Mesothelial cell of epicardium (in vitro differentiated cells): ENCODE measurements around the gene LCA5. TPM values are rescaled to one million over a fixed set of nuclear protein-coding genes. Genes with fewer than 3 reads are reported as not detected.

Source experiments
- DNase-seq, 2 experiments: peaks; one replicate each; pipeline ENCODE4 v3.0.0; 2021; ENCODE audit warnings: low spot score in 2 of 2; ENCODE audit not compliant: unreplicated experiment in 2 of 2
- H3K27ac Mint-ChIP-seq: 2 replicates; pipeline ENCODE4 v1.8.0; 2021; ENCODE audit warnings: mixed read lengths
- H3K27me3 Mint-ChIP-seq: 2 replicates; pipeline ENCODE4 v1.8.0; 2021; ENCODE audit warnings: low read depth, mixed read lengths
- H3K36me3 Mint-ChIP-seq: 2 replicates; pipeline ENCODE4 v1.8.0; 2021; ENCODE audit warnings: mixed read lengths
- H3K4me1 Mint-ChIP-seq: 2 replicates; pipeline ENCODE4 v1.8.0; 2021; ENCODE audit warnings: mixed read lengths
- H3K4me3 Mint-ChIP-seq: 2 replicates; pipeline ENCODE4 v1.8.0; 2021; ENCODE audit warnings: mild to moderate bottlenecking, moderate library complexity, mixed read lengths
- H3K9me3 Mint-ChIP-seq: 2 replicates; pipeline ENCODE4 v1.8.0; 2021; ENCODE audit warnings: mixed read lengths
- total RNA-seq: library from RNA; stranded (reverse); gene quantifications from 3 replicates; pipeline ENCODE4 v1.2.1, GENCODE V29; 2021
- TF ChIP-seq, protein P1 (sequence below): fragments of 200-600 bp; sonication (generic); IDR thresholded peaks from one replicate; pipeline ENCODE4 v1.5.0; 2021; ENCODE audit warnings: antibody characterized with exemption; ENCODE audit not compliant: unreplicated experiment

The LCA5 gene
- total RNA-seq, 1 donor from 2014 or later: 9.2 TPM

DNA sequence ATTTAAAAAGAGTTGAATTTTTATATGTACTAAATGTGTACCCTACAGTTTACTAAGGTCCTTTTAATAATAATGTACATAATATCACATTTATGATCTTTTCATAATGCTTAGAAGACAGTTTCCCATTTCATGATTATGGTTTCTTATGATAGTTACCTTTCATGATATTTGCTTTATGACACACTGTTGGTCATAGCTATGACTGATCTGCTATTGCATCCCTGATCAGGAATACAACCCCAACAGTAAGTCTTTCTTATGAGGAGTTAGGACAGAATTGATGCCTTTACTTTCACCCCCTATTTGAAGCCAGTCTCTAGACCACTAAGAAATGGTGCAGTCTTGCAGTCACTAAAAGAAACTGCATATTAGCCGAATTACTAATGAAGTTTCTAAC, 31.0 kb downstream of the LCA5 start:
- no peak for DNase-seq
- Mint-ChIP-seq H3K27me3 (no peaks in the 10 kb centered on the region), H3K4me1 (no peaks in the 10 kb centered on the region), H3K4me3 (no peak overlapping the region), H3K9me3 (peaks cover 19% of the 10 kb centered on the region), H3K27ac (no peak overlapping the region), H3K36me3 (peaks cover 39% of the 10 kb centered on the region)
- TF ChIP-seq, protein P1, sequence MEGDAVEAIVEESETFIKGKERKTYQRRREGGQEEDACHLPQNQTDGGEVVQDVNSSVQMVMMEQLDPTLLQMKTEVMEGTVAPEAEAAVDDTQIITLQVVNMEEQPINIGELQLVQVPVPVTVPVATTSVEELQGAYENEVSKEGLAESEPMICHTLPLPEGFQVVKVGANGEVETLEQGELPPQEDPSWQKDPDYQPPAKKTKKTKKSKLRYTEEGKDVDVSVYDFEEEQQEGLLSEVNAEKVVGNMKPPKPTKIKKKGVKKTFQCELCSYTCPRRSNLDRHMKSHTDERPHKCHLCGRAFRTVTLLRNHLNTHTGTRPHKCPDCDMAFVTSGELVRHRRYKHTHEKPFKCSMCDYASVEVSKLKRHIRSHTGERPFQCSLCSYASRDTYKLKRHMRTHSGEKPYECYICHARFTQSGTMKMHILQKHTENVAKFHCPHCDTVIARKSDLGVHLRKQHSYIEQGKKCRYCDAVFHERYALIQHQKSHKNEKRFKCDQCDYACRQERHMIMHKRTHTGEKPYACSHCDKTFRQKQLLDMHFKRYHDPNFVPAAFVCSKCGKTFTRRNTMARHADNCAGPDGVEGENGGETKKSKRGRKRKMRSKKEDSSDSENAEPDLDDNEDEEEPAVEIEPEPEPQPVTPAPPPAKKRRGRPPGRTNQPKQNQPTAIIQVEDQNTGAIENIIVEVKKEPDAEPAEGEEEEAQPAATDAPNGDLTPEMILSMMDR: no peak

DNA sequence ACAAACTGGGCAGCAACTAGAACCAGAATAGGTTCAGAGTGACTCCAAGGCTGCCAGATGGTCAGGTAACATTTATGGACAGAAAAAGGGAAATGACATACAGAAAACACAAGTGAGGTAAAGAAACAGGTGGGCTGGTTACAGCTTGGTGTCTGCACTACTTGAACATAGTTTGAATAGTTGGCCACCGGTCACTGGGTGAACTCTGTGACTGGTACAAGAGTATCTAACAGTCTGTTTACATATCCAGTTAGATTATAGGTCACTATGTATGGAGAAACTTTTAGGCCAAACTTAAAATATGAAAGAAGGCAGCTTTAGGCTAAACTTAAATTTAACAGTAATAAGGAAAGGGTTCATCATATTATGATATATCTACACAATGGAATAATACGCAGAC, 32.9 kb downstream of the LCA5 start:
- Mint-ChIP-seq H3K27me3 (no peaks in the 10 kb centered on the region), H3K4me1 (peaks cover 2% of the 10 kb centered on the region), H3K9me3 (peaks cover 11% of the 10 kb centered on the region), H3K27ac (no peak overlapping the region), H3K36me3 (peaks cover 23% of the 10 kb centered on the region), H3K4me3 (no peak overlapping the region)
- no peak for DNase-seq
- TF ChIP-seq, protein P1: no peak

DNA sequence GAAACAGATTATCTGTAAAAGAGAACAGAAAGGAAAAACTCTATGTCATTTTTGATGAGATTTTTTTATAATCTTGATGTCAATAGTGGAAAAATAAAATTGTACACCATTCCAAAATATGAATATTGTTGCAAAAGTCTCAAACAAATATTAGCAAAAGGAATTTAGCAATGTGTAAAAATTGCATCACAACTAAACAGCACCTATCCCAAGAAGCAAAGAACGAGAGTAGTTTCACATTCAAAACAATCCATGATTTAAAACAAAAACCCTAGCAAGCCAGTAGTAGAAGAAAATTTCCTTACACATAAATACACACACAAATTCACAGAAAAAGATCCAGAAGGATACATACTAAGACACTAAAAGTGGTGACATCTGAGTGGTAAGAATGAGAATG, 38.4 kb downstream of the LCA5 start:
- Mint-ChIP-seq H3K4me1 (peaks cover 2% of the 10 kb centered on the region), H3K36me3 (peaks cover 10% of the 10 kb centered on the region), H3K27ac (peak overlapping the region; percentile 83), H3K27me3 (no peaks in the 10 kb centered on the region), H3K4me3 (no peak overlapping the region), H3K9me3 (peaks cover 10% of the 10 kb centered on the region)
- no peak for DNase-seq
- TF ChIP-seq, protein P1: no peak

DNA sequence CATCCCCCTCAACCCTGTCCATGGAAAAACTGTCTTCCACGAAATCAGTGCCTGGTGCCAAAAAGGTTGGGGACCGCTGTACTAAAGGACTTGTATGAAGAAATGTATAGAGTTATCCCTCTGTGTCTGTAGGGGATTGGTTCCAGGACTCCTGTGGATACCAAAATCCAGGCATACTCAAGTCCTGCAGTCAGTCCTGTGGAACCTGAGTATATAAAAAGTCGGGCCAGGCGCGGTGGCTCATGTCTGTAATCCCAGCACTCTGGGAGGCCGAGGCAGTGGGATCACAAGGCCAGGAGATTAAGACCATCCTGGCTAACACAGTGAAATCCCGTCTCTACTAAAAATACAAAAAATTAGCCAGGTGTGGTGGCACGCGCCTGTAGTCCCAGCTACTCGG, 42.0 kb downstream of the LCA5 start:
- H3K4me3 Mint-ChIP-seq: no peak overlapping the region
- no peaks in the 10 kb centered on the region for H3K27me3 Mint-ChIP-seq
- TF ChIP-seq, protein P1: no peak
- H3K9me3 Mint-ChIP-seq: peaks cover 9% of the 10 kb centered on the region
- no peak for DNase-seq
- H3K4me1 Mint-ChIP-seq: no peaks in the 10 kb centered on the region
- H3K27ac Mint-ChIP-seq: no peak overlapping the region
- peaks cover 14% of the 10 kb centered on the region for H3K36me3 Mint-ChIP-seq

DNA sequence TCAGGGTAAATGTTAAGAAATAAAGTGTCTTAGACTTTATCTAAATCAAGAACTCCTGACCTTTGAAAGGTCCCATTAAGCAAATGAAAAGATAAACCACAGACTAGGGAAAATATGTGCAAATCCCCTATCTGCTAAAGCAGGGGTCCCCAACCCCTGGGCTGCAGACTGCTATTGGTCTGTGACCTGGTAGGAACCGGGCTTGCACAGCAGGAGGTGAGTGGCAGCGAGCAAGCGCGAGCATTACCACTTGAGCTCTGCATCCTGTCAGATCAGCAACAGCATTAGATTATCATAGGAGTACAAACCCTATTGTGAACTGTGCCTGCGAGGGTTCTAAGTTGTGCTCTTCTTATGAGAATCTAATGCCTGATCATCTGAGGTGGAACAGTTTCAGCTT, 42.4 kb downstream of the LCA5 start:
- Mint-ChIP-seq H3K9me3 (peaks cover 9% of the 10 kb centered on the region), H3K4me1 (no peaks in the 10 kb centered on the region), H3K27ac (no peak overlapping the region), H3K27me3 (no peaks in the 10 kb centered on the region), H3K36me3 (peaks cover 14% of the 10 kb centered on the region), H3K4me3 (no peak overlapping the region)
- TF ChIP-seq, protein P1: no peak
- no peak for DNase-seq

DNA sequence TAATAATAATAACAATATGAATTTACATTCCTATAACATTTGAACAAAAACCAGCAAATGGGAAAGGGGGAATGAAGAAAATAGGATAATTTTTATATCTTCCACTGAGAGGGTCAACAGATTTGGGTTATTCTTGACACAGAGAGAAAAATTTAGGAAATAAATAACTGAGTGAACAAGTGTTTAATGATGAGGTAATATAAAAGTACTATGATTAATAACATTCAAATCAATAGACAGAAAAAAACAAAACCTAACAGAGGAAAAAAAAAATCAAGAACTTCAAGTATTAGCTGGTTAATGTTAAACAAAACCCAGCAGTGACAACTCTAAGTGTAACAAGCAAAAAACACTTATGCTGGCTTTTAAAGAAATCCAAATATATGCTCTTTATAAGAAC, 66.5 kb downstream of the LCA5 start:
- Mint-ChIP-seq H3K4me3 (no peak overlapping the region), H3K9me3 (peaks cover 5% of the 10 kb centered on the region), H3K27me3 (no peaks in the 10 kb centered on the region), H3K36me3 (peaks cover 1% of the 10 kb centered on the region), H3K27ac (no peak overlapping the region), H3K4me1 (peaks cover 16% of the 10 kb centered on the region)
- no peak for DNase-seq
- TF ChIP-seq, protein P1: no peak
